Neural crest cell (in vitro differentiated cells): ENCODE data around the gene VEGFB. TPM values are rescaled to one million over a fixed set of nuclear protein-coding genes. Genes with fewer than 3 reads are reported as not detected.

Source experiments
- DNase-seq: peaks from one replicate; pipeline ENCODE4 v3.0.0; 2021; ENCODE audit warnings: low read depth, mixed read lengths, low spot score
- H3K27ac Mint-ChIP-seq: one replicate; pipeline ENCODE4 v1.8.0; 2021; ENCODE audit warnings: mild to moderate bottlenecking, mixed read lengths; ENCODE audit not compliant: unreplicated experiment
- H3K27me3 Mint-ChIP-seq: 2 replicates; pipeline ENCODE4 v1.8.0; 2021; ENCODE audit warnings: low read depth, mild to moderate bottlenecking, mixed read lengths
- H3K36me3 Mint-ChIP-seq: 2 replicates; pipeline ENCODE4 v1.8.0; 2021; ENCODE audit warnings: low read depth, mild to moderate bottlenecking, mixed read lengths
- H3K4me1 Mint-ChIP-seq: 2 replicates; pipeline ENCODE4 v1.8.0; 2021; ENCODE audit warnings: mixed read lengths
- H3K4me3 Mint-ChIP-seq: one replicate; pipeline ENCODE4 v1.8.0; 2021; ENCODE audit warnings: mild to moderate bottlenecking, mixed read lengths
- H3K9me3 Mint-ChIP-seq: 2 replicates; pipeline ENCODE4 v1.8.0; 2021; ENCODE audit warnings: mixed read lengths
- CTCF ChIP-seq: fragments of 200-600 bp; sonication (generic); conservative IDR thresholded peaks from 2 replicates; pipeline ENCODE4 v1.5.0; 2021; ENCODE audit warnings: antibody characterized with exemption, mild to moderate bottlenecking
- total RNA-seq: library from RNA; stranded (reverse); gene quantifications from 2 replicates; pipeline ENCODE4 v1.2.1, GENCODE V29; 2021

Gene VEGFB
- total RNA-seq, 1 donor from 2014 or later, result 62.7 TPM

GRCh38 chr11:64204080-64204440, 30.3 kb upstream of the VEGFB start:
- Mint-ChIP-seq H3K27ac (no peak overlapping the region), H3K36me3 (peaks cover 18% of the 10 kb centered on the region), H3K4me3 (peak overlapping the region; percentile 58), H3K4me1 (peaks cover 9% of the 10 kb centered on the region), H3K27me3 (no peaks in the 10 kb centered on the region), H3K9me3 (no peaks in the 10 kb centered on the region)
- DNase-seq, result no peak
- no peak for TF ChIP-seq CTCF

GRCh38 chr11:64204464-64204989, 29.9 kb upstream of the VEGFB start:
- TF ChIP-seq CTCF, result peak; percentile 60
- Mint-ChIP-seq H3K4me3 (peak overlapping the region; percentile 33), H3K9me3 (no peaks in the 10 kb centered on the region), H3K4me1 (peaks cover 9% of the 10 kb centered on the region), H3K27me3 (no peaks in the 10 kb centered on the region), H3K27ac (no peak overlapping the region), H3K36me3 (peaks cover 18% of the 10 kb centered on the region)
- peak; percentile 49 for DNase-seq

GRCh38 chr11:64206457-64207255, 27.7 kb upstream of the VEGFB start, which contains the start of gene FERMT3:
FERMT3 (plus strand) TSS chr11:64206721; CDS start chr11:64207365, 644 bp downstream.
- TF ChIP-seq CTCF, result no peak
- DNase-seq, result no peak
- H3K4me3 Mint-ChIP-seq, result no peak within 1 kb of the TSS
- H3K9me3 Mint-ChIP-seq, result no peaks in the 10 kb centered on the region
- no peaks in the 10 kb centered on the region for H3K27me3 Mint-ChIP-seq
- H3K4me1 Mint-ChIP-seq, result peaks cover 9% of the 10 kb centered on the region
- peak within 1 kb of the TSS; percentile 35 for H3K27ac Mint-ChIP-seq
- H3K36me3 Mint-ChIP-seq, result peaks cover 11% of the 10 kb centered on the region

- no peaks in the 10 kb centered on the region for H3K27me3 Mint-ChIP-seq
- H3K4me1 Mint-ChIP-seq, result peaks cover 9% of the 10 kb centered on the region
- peak overlapping the region; percentile 27 for H3K27ac Mint-ChIP-seq
- peaks cover 11% of the 10 kb centered on the region for H3K36me3 Mint-ChIP-seq
- no peak for TF ChIP-seq CTCF
- DNase-seq, result no peak
- no peak overlapping the region for H3K4me3 Mint-ChIP-seq
- no peaks in the 10 kb centered on the region for H3K9me3 Mint-ChIP-seq
Observed at GRCh38 chr11:64207256-64208085, 26.9 kb upstream of the VEGFB start.

- H3K36me3 Mint-ChIP-seq, result peaks cover 10% of the 10 kb centered on the region
Observed at GRCh38 chr11:64208086-64208795, 26.1 kb upstream of the VEGFB start.

More at GRCh38 chr11:64208086-64208795, 26.1 kb upstream of the VEGFB start:
- Mint-ChIP-seq H3K9me3 (no peaks in the 10 kb centered on the region), H3K4me3 (peak overlapping the region; percentile 66), H3K27ac (peak overlapping the region; percentile 50), H3K27me3 (no peaks in the 10 kb centered on the region), H3K4me1 (peaks cover 9% of the 10 kb centered on the region)
- DNase-seq, result no peak
- TF ChIP-seq CTCF, result no peak
